SK-N-SH (cell line): Measurements from ENCODE around the gene DTNA.

Experiments
- CTCF ChIP-seq: fragments of 200-600 bp; sonication (generic); IDR thresholded peaks from 2 replicates; pipeline ENCODE4 v1.6.1; 2017; ENCODE audit warnings: antibody characterized with exemption, mild to moderate bottlenecking, moderate library complexity
- POLR2AphosphoS5 ChIP-seq: IDR thresholded peaks from 2 replicates; pipeline ENCODE4 v1.6.1; 2012; ENCODE audit warnings: low read depth, low read length
- TAF1 ChIP-seq: IDR thresholded peaks from 2 replicates; pipeline ENCODE4 v1.6.1; 2012; ENCODE audit warnings: low read depth, mild to moderate bottlenecking, low read length, moderate library complexity, borderline replicate concordance

- TF ChIP-seq CTCF (no peak), POLR2AphosphoS5 (no peak), TAF1 (no peak)
Observed at GRCh38 chr18:34921811-34922385, 211.8 kb downstream of the DTNA start.
